Measurements from ENCODE around the gene B4GALT3.
A peak's percentile ranks its signal among the peaks of the same experiment; 100 is the strongest.
"Not testable (repeated sequence)": the region's sequence is repeated elsewhere in the genome, so short reads cannot be mapped to it uniquely, and the experiment has no call there.

B4GALT3 gene

GRCh38 chr1:161177112-161177935 is at the start of gene B4GALT3:
Gene B4GALT3, minus strand, starts transcription at chr1:161177507. Its CDS starts 1,447 bp downstream, at chr1:161176060.
- DNase-seq = peak; percentile 65

- DNase-seq = no peak
Measured at GRCh38 chr1:161226759-161227158, 49.5 kb upstream of the B4GALT3 start.

GRCh38 chr1:161226320-161226711 is 49.0 kb upstream of the B4GALT3 start:
- no peak for DNase-seq

- DNase-seq = peak; percentile 98
Measured at GRCh38 chr1:161225534-161226319, 48.4 kb upstream of the B4GALT3 start, which contains the start of gene TOMM40L. Gene TOMM40L, plus strand, starts transcription at chr1:161226060. Its CDS starts 430 bp downstream, at chr1:161226490.

- DNase-seq = no peak
Measured at GRCh38 chr1:161225178-161225533, 47.8 kb upstream of the B4GALT3 start.

- DNase-seq = not testable (repeated sequence)
Measured at GRCh38 chr1:161224695-161225087, 47.4 kb upstream of the B4GALT3 start.

- no peak for DNase-seq
Measured at GRCh38 chr1:161223805-161224694, 46.7 kb upstream of the B4GALT3 start.

- DNase-seq = no peak
Measured at GRCh38 chr1:161222175-161223019, 45.1 kb upstream of the B4GALT3 start.

- DNase-seq = no peak
Measured at GRCh38 chr1:161220002-161220401, 42.7 kb upstream of the B4GALT3 start.

- no peak for DNase-seq
Measured at GRCh38 chr1:161219078-161219892, 42.0 kb upstream of the B4GALT3 start.

GRCh38 chr1:161218301-161219077 is 41.2 kb upstream of the B4GALT3 start:
- no peak for DNase-seq

- DNase-seq = no peak
Measured at GRCh38 chr1:161217831-161218230, 40.5 kb upstream of the B4GALT3 start.

- DNase-seq = no peak
Measured at GRCh38 chr1:161216945-161217712, 39.8 kb upstream of the B4GALT3 start.

- no peak for DNase-seq
Measured at GRCh38 chr1:161215076-161215475, 37.8 kb upstream of the B4GALT3 start, which contains the start of gene FCER1G. Gene FCER1G, plus strand, starts transcription at chr1:161215295. Its CDS starts 27 bp downstream, at chr1:161215322.

GRCh38 chr1:161214369-161214768 is 37.1 kb upstream of the B4GALT3 start:
- DNase-seq = no peak

- peak; percentile 51 for DNase-seq
Measured at GRCh38 chr1:161209790-161210409, 32.6 kb upstream of the B4GALT3 start.

GRCh38 chr1:161207173-161207572 is 29.9 kb upstream of the B4GALT3 start:
- DNase-seq = no peak

- no peak for DNase-seq
Measured at GRCh38 chr1:161206411-161207140, 29.3 kb upstream of the B4GALT3 start.
